H1 (cell line): ENCODE measurements around the gene YBX2. TPM values are rescaled to one million over a fixed set of nuclear protein-coding genes. Genes with fewer than 3 reads are reported as not detected.

ENCODE experiments used
- CTCF ChIA-PET: fragments of 300-600 bp; sonication (Branson Sonifier 250); formaldehyde crosslinking; loops from one replicate; lab custom pipeline; 2021; ENCODE audit not compliant: partially characterized antibody; lab: Charles Lee
- POLR2A ChIA-PET: fragments of 300-600 bp; sonication (Branson Sonifier 250); formaldehyde crosslinking; loops from one replicate; lab custom pipeline; 2021; ENCODE audit warnings: inconsistent platforms; ENCODE audit not compliant: partially characterized antibody; lab: Charles Lee
- DNase-seq, 2 experiments: peaks; one replicate each; pipeline versions ENCODE4 v3.0.0 to v3.0.0-alpha.2; 2010 to 2022; ENCODE audit warnings: low spot score in 2 of 2, low read depth in 1 of 2, mixed read lengths in 1 of 2
- FAIRE-seq: peaks from 2 replicates; lab custom pipeline; 2011; peaks lifted over from hg19 to GRCh38; lab: Jason Lieb, UNC
- H2AFZ ChIP-seq: 2 replicates; pipeline ENCODE4 v1.8.1; 2012; ENCODE audit warnings: low read length, inconsistent platforms
- H2AK5ac ChIP-seq: 2 replicates; pipeline ENCODE4 v1.6.1; 2013; ENCODE audit warnings: low read depth, low read length
- H2BK120ac ChIP-seq: replicated peaks from 2 replicates; pipeline ENCODE3; 2013; ENCODE audit warnings: low read depth, low read length, inconsistent platforms
- H2BK12ac ChIP-seq: 2 replicates; pipeline ENCODE4 v1.6.1; 2013; ENCODE audit warnings: low read depth, low read length
- H2BK15ac ChIP-seq: 2 replicates; pipeline ENCODE4 v1.6.1; 2013; ENCODE audit warnings: low read length
- H2BK20ac ChIP-seq: 2 replicates; pipeline ENCODE4 v1.6.1; 2013; ENCODE audit warnings: low read length
- H2BK5ac ChIP-seq: 2 replicates; pipeline ENCODE4 v1.6.1; 2013; ENCODE audit warnings: low read depth, low read length
- H3K14ac ChIP-seq: 2 replicates; pipeline ENCODE4 v1.6.1; 2013; ENCODE audit warnings: inconsistent platforms; ENCODE audit not compliant: insufficient read length
- H3K18ac ChIP-seq: 2 replicates; pipeline ENCODE4 v1.6.1; 2013; ENCODE audit warnings: low read length; ENCODE audit errors: extremely low read depth
- H3K23ac ChIP-seq: 2 replicates; pipeline ENCODE4 v1.6.1; 2013; ENCODE audit warnings: inconsistent platforms; ENCODE audit not compliant: insufficient read length
- H3K23me2 ChIP-seq: 2 replicates; pipeline ENCODE4 v1.6.1; 2013; ENCODE audit warnings: low read depth, low read length
- H3K27ac ChIP-seq: 2 replicates; pipeline ENCODE4 v1.6.1; 2011; ENCODE audit warnings: low read depth, low read length, inconsistent platforms
- H3K27me3 ChIP-seq, 4 experiments: replicated peaks in 1 of 4; 1 replicate in 1 of 4; 2 replicates in 3 of 4; pipeline versions ENCODE4 v1.6.1 to v1.8.1; 2011 to 2013; ENCODE audit warnings: low read length in 3 of 4, mild to moderate bottlenecking in 3 of 4, inconsistent platforms in 2 of 4, mixed read lengths in 2 of 4, moderate library complexity in 1 of 4; ENCODE audit not compliant: control insufficient read depth in 3 of 4, insufficient read depth in 3 of 4; ENCODE audit errors: extremely low read depth in 1 of 4
- H3K36me3 ChIP-seq, 4 experiments: 2 replicates each; pipeline versions ENCODE4 v1.6.1 to v1.8.1; 2011 to 2013; ENCODE audit warnings: mild to moderate bottlenecking in 4 of 4, low read length in 3 of 4, moderate library complexity in 2 of 4, control low read depth in 1 of 4, inconsistent platforms in 1 of 4; ENCODE audit not compliant: insufficient read depth in 4 of 4, control insufficient read depth in 2 of 4
- H3K4ac ChIP-seq: replicated peaks from 2 replicates; pipeline ENCODE3; 2013; ENCODE audit warnings: low read length, low read depth, mixed read lengths, inconsistent platforms; ENCODE audit not compliant: insufficient read length
- H3K4me1 ChIP-seq, 4 experiments: replicated peaks in 1 of 4; 1 replicate in 1 of 4; 2 replicates in 3 of 4; pipeline versions ENCODE4 v1.6.1 to v1.8.1; 2011 to 2013; ENCODE audit warnings: low read length in 3 of 4, inconsistent platforms in 2 of 4, mixed read lengths in 1 of 4; ENCODE audit not compliant: insufficient read depth in 4 of 4, control insufficient read depth in 3 of 4
- H3K4me2 ChIP-seq, 2 experiments: 2 replicates each; pipeline versions ENCODE4 v1.6.1 to v1.8.1; 2011 to 2013; ENCODE audit warnings: low read depth in 2 of 2, low read length in 2 of 2, control low read depth in 1 of 2, inconsistent platforms in 1 of 2, mild to moderate bottlenecking in 1 of 2; ENCODE audit not compliant: insufficient read depth in 1 of 2
- H3K4me3 ChIP-seq, 4 experiments: fragments of 200-600, 300-600 bp in 1 of 4; sonication (generic), shearing (Covaris generic), sonication (Bioruptor Twin) in 1 of 4; 2 replicates each; pipeline versions ENCODE4 v1.5.1 to v1.8.1; 2011 to 2016; ENCODE audit warnings: low read length in 4 of 4, low read depth in 3 of 4, control low read depth in 2 of 4, inconsistent platforms in 2 of 4, mild to moderate bottlenecking in 2 of 4, mixed read lengths in 1 of 4, moderate library complexity in 1 of 4; ENCODE audit not compliant: insufficient read depth in 2 of 4; ENCODE audit errors: extremely low read depth in 1 of 4
- H3K56ac ChIP-seq: replicated peaks from 2 replicates; pipeline ENCODE3; 2013; ENCODE audit warnings: low read depth, mild to moderate bottlenecking, mixed read lengths, low read length, inconsistent platforms; ENCODE audit not compliant: insufficient read length
- H3K79me1 ChIP-seq: 2 replicates; pipeline ENCODE4 v1.6.1; 2013; ENCODE audit warnings: low read depth, low read length, control low read depth
- H3K79me2 ChIP-seq, 2 experiments: 2 replicates each; pipeline versions ENCODE4 v1.6.1 to v1.8.1; 2012 to 2013; ENCODE audit warnings: low read length in 2 of 2, mild to moderate bottlenecking in 2 of 2, inconsistent platforms in 1 of 2; ENCODE audit not compliant: insufficient read depth in 2 of 2, control insufficient read depth in 1 of 2
- H3K9ac ChIP-seq, 4 experiments: replicated peaks in 1 of 4; 1 replicate in 1 of 4; 2 replicates in 3 of 4; pipeline versions ENCODE4 v1.6.1 to v1.8.1; 2011 to 2013; ENCODE audit warnings: low read depth in 3 of 4, low read length in 3 of 4, control low read depth in 2 of 4, mild to moderate bottlenecking in 2 of 4, moderate library complexity in 2 of 4, inconsistent platforms in 1 of 4; ENCODE audit errors: extremely low read depth in 1 of 4
- H3K9me3 ChIP-seq, 2 experiments: 2 replicates each; pipeline versions ENCODE4 v1.6.1 to v1.8.1; 2012 to 2013; ENCODE audit warnings: mild to moderate bottlenecking in 2 of 2, moderate library complexity in 2 of 2, control low read depth in 1 of 2, inconsistent platforms in 1 of 2, low read depth in 1 of 2, low read length in 1 of 2, mixed read lengths in 1 of 2; ENCODE audit not compliant: insufficient read depth in 2 of 2
- H4K20me1 ChIP-seq, 2 experiments: replicated peaks in 1 of 2; 2 replicates each; pipeline versions ENCODE3 to v1.8.1; 2011 to 2013; ENCODE audit warnings: inconsistent platforms in 2 of 2, low read length in 2 of 2, mild to moderate bottlenecking in 1 of 2; ENCODE audit not compliant: insufficient read depth in 2 of 2, control insufficient read depth in 1 of 2
- H4K5ac ChIP-seq: 2 replicates; pipeline ENCODE4 v1.6.1; 2013; ENCODE audit warnings: low read length, low read depth, mixed read lengths, inconsistent platforms; ENCODE audit not compliant: insufficient read length
- H4K8ac ChIP-seq: 2 replicates; pipeline ENCODE4 v1.8.0; 2013; ENCODE audit warnings: mild to moderate bottlenecking, moderate library complexity, low read length, inconsistent platforms; ENCODE audit not compliant: insufficient read depth; ENCODE audit errors: extremely low read depth
- H4K91ac ChIP-seq: replicated peaks from 2 replicates; pipeline ENCODE3; 2013; ENCODE audit warnings: low read length, mixed read lengths, inconsistent platforms; ENCODE audit not compliant: insufficient read length
- BRCA1 ChIP-seq: IDR thresholded peaks from 2 replicates; pipeline ENCODE4 v1.6.1; 2012; ENCODE audit warnings: low read depth, low read length, improper control_type of control experiment
- JUN ChIP-seq: IDR thresholded peaks from 2 replicates; pipeline ENCODE4 v1.6.1; 2011; ENCODE audit warnings: low read depth, mild to moderate bottlenecking, improper control_type of control experiment, low read length
- NANOG ChIP-seq: IDR thresholded peaks from 2 replicates; pipeline ENCODE4 v1.6.1; 2011; ENCODE audit warnings: low read length, low read depth, mild to moderate bottlenecking, inconsistent platforms; ENCODE audit not compliant: insufficient read depth, poor library complexity, severe bottlenecking
- WGBS, 2 experiments: shearing (Covaris generic) in 1 of 2; methylation state at CpG; one replicate each; pipeline versions ENCODE4 v1.1.6 to v1.1.7; 2013 to 2015; ENCODE audit warnings: low lambda C conversion rate in 2 of 2, mixed read lengths in 2 of 2, inconsistent platforms in 1 of 2, low coverage in 1 of 2, missing lambda C conversion rate in 1 of 2; ENCODE audit not compliant: insufficient replicate concordance in 2 of 2, insufficient coverage in 1 of 2, insufficient read length in 1 of 2; ENCODE audit errors: extremely low coverage in 1 of 2, missing lambda C conversion rate in 1 of 2; 5-methylcytosine and 5-hydroxymethylcytosine counted together
- polyA plus RNA-seq, 7 experiments: library from polyadenylated mRNA; depleted of rRNA in 3 of 7; stranded (reverse) in 5 of 7; unstranded in 2 of 7; fragments of >200 nt in 5 of 7; fragments of 200-250 nt in 2 of 7; gene quantifications; 1 replicate in 5 of 7; 2 replicates in 1 of 7; 4 replicates in 1 of 7; pipeline versions ENCODE4 v1.2.1 to v1.2.3, GENCODE V29; 2011 to 2013; ENCODE audit warnings: missing spikeins in 2 of 7, mixed read lengths in 2 of 7
- total RNA-seq: library from RNA; stranded (reverse); fragmentation: NEBNext Ultra II Directional; extraction: Animal tissue kit (Norgen Biotek cat#: 25700); gene quantifications from 2 replicates; pipeline ENCODE4 v1.2.1, GENCODE V29; 2021
- TF ChIP-seq, protein P1 (sequence below): IDR thresholded peaks from 2 replicates; pipeline ENCODE4 v1.6.1; 2012; ENCODE audit warnings: inconsistent platforms
- TF ChIP-seq, protein P2 (sequence below), 3 experiments: IDR thresholded peaks; 1 replicate in 2 of 3; 2 replicates in 1 of 3; pipeline versions ENCODE4 v1.5.1 to v1.6.1; 2011; ENCODE audit warnings: low read length in 3 of 3, mild to moderate bottlenecking in 3 of 3, inconsistent platforms in 2 of 3, low read depth in 1 of 3, moderate library complexity in 1 of 3; ENCODE audit not compliant: insufficient read depth in 1 of 3; ENCODE audit errors: control extremely low read depth in 1 of 3

YBX2 gene
- total and polyA plus RNA-seq, 2 of the 8 experiments (the other 6 are each of a cell fraction or from before 2014, with no cell fraction given): 19.2 to 30.5 TPM

DNA sequence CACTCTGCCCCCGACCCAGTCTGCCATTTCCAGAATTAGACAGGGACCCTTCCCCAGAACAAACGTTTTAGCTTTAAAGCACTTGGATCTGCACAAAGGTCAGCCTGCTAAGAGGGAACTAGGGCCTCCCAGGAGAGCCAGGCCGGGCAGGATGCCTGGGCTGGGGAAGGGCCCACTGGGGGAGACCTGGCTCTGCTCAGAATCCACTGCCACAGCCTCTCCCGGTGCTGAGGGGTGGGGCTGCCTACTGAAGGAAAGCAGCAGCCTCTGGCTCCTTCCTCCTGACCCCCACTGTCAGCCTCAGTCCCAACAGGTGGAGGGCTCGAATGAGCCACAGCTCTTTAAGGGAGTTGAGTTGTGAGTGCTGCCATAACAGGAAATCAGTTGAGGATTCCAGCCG, 1.7 kb downstream of the YBX2 start:
- Histone ChIP-seq H2AK5ac (no peak overlapping the region), H3K23ac (no peak overlapping the region), H3K4me2 (no peak overlapping the region), H4K91ac (no peak overlapping the region), H4K20me1 (peaks cover 0 to 9% of the 10 kb centered on the region in 2 experiments), H3K4ac (no peak overlapping the region), H3K36me3 (no peaks in the 10 kb centered on the region), H2BK15ac (no peak overlapping the region), H3K9ac (no peak overlapping the region), H3K79me2 (no peaks in the 10 kb centered on the region), H3K56ac (no peak overlapping the region), H3K4me3 (no peak overlapping the region), H2BK120ac (no peak overlapping the region), H2BK12ac (no peak overlapping the region), H3K14ac (no peak overlapping the region), H2AFZ (no peak overlapping the region), H2BK5ac (no peak overlapping the region), H3K27me3 (peaks cover 3 to 11% (median 9%) of the 10 kb centered on the region in 4 experiments), H3K23me2 (peaks cover 2% of the 10 kb centered on the region; the same call in 1 of the 2 replicates), H4K8ac (no peak overlapping the region; the same call in 1 of the 2 replicates), H3K4me1 (peaks cover 0 to 14% (median 9%) of the 10 kb centered on the region in 4 experiments; a peak in 6 of 7 replicates), H3K27ac (no peak overlapping the region), H4K5ac (no peak overlapping the region), H2BK20ac (no peak overlapping the region), H3K18ac (no peak overlapping the region), H3K79me1 (peaks cover 2% of the 10 kb centered on the region; the same call in 1 of the 2 replicates), H3K9me3 (no peaks in the 10 kb centered on the region; a peak in 1 of 4 replicates)
- POLR2A ChIA-PET: interaction anchor here (1.1 to 6.7 kb wide), 10 partner anchors 8 to 72 kb away, joined by 3 to 94 read pairs (median 16); partner anchors contain the start of genes CLDN7, DVL2, GABARAP and GPS2
- DNase-seq: no peak
- TF ChIP-seq BRCA1 (no peak), NANOG (no peak), JUN (no peak)
- TF ChIP-seq, protein P1, sequence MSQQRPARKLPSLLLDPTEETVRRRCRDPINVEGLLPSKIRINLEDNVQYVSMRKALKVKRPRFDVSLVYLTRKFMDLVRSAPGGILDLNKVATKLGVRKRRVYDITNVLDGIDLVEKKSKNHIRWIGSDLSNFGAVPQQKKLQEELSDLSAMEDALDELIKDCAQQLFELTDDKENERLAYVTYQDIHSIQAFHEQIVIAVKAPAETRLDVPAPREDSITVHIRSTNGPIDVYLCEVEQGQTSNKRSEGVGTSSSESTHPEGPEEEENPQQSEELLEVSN: no peak
- TF ChIP-seq, protein P2, sequence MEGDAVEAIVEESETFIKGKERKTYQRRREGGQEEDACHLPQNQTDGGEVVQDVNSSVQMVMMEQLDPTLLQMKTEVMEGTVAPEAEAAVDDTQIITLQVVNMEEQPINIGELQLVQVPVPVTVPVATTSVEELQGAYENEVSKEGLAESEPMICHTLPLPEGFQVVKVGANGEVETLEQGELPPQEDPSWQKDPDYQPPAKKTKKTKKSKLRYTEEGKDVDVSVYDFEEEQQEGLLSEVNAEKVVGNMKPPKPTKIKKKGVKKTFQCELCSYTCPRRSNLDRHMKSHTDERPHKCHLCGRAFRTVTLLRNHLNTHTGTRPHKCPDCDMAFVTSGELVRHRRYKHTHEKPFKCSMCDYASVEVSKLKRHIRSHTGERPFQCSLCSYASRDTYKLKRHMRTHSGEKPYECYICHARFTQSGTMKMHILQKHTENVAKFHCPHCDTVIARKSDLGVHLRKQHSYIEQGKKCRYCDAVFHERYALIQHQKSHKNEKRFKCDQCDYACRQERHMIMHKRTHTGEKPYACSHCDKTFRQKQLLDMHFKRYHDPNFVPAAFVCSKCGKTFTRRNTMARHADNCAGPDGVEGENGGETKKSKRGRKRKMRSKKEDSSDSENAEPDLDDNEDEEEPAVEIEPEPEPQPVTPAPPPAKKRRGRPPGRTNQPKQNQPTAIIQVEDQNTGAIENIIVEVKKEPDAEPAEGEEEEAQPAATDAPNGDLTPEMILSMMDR (IDR thresholded peaks at IDR 0.05; ENCODE audit: control extremely low read depth in 1 of 3, insufficient read depth in 1 of 3, low read depth in 1 of 3, low read length in 3 of 3): no peak
- CTCF ChIA-PET: interaction anchor here (0.8 to 5.7 kb wide), 4 partner anchors 11 to 268 kb away, joined by 3 to 46 read pairs (median 4); partner anchors contain the start of gene SLC2A4
- 83% methylated on average over 6 of the region's 6 CpGs; no CpG with 5 or more reads in 1 of the 2 experiments for WGBS, 2 experiments
- FAIRE-seq: no peak
